ENCODE data around the gene WDR76.

DNA sequence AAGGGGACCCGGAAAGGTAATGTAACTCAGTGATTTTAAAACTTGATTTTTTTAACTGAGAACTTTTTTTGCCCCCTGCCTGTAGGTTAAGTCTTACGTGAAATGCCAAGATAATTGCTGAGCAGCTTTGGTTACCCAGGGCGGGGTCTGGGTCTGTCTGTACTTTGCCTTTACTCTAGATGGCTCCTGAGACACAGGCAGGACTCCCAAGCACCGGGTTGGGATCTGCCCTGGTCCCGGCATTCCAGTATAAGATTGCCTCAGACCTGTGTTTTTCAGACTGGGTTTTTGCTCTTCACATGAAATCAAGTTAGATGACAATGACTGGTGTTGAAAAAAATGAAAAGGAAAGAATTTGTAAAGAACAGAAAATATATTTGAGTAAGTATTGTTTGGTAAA is 40.3 kb downstream of the WDR76 start:
- TF ChIP-seq RAD21 (conservative IDR thresholded peaks at IDR 0.05) (no peak), POLR2AphosphoS5 (IDR thresholded peaks at IDR 0.05) (no peak)
- TF ChIP-seq, protein P1, sequence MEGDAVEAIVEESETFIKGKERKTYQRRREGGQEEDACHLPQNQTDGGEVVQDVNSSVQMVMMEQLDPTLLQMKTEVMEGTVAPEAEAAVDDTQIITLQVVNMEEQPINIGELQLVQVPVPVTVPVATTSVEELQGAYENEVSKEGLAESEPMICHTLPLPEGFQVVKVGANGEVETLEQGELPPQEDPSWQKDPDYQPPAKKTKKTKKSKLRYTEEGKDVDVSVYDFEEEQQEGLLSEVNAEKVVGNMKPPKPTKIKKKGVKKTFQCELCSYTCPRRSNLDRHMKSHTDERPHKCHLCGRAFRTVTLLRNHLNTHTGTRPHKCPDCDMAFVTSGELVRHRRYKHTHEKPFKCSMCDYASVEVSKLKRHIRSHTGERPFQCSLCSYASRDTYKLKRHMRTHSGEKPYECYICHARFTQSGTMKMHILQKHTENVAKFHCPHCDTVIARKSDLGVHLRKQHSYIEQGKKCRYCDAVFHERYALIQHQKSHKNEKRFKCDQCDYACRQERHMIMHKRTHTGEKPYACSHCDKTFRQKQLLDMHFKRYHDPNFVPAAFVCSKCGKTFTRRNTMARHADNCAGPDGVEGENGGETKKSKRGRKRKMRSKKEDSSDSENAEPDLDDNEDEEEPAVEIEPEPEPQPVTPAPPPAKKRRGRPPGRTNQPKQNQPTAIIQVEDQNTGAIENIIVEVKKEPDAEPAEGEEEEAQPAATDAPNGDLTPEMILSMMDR (IDR thresholded peaks at IDR 0.05; ENCODE audit: poor library complexity, severe bottlenecking), result no peak

Data from neural cell (in vitro differentiated cells).